Measurements from ENCODE around the gene PET100. TPM values are rescaled to one million over a fixed set of nuclear protein-coding genes. Genes with fewer than 3 reads are reported as not detected.

PET100 gene
- total and polyA plus RNA-seq, 10 donors: 8.7 to 130 (median 86.8) TPM

- Histone ChIP-seq H3K4me3 (no peak overlapping the region), H3K4me1 (no peaks in the 10 kb centered on the region), H3K9me3 (no peaks in the 10 kb centered on the region), H3K27ac (no peak overlapping the region), H3K27me3 (replicated peaks in 1 of 7) (peaks cover 0 to 16% (median 0%) of the 10 kb centered on the region in 7 donors), H3K36me3 (no peaks in the 10 kb centered on the region)
- WGBS, 5 donors: 73 to 89% (median 81%) methylated on average over 20 to 31 of the region's 31 CpGs
- DNase-seq: no peak
- intact Hi-C loops (cut with DNase I; ENCODE audit: low total_unique reads): no loop called here
- TF ChIP-seq POLR2AphosphoS5 (IDR thresholded peaks at IDR 0.05) (no peak), CTCF (IDR thresholded peaks at IDR 0.05 in 8 of 11, conservative IDR thresholded peaks at IDR 0.05 in 3 of 11) (no peak), POLR2A (IDR thresholded peaks at IDR 0.05) (no peak)
These were observed 18.9 kb upstream of the PET100 start for GRCh38 chr19:7610491-7611240.

- Histone ChIP-seq H3K27ac (no peak overlapping the region), H3K36me3 (no peaks in the 10 kb centered on the region), H3K27me3 (replicated peaks in 1 of 7) (peaks cover 0 to 9% (median 0%) of the 10 kb centered on the region in 7 donors), H3K4me3 (no peak overlapping the region), H3K4me1 (no peaks in the 10 kb centered on the region), H3K9me3 (no peaks in the 10 kb centered on the region)
- WGBS, 5 donors: 87 to 90% (median 88%) methylated on average over 19 to 41 of the region's 41 CpGs
- TF ChIP-seq CTCF (IDR thresholded peaks at IDR 0.05 in 8 of 11, conservative IDR thresholded peaks at IDR 0.05 in 3 of 11) (no peak), POLR2AphosphoS5 (IDR thresholded peaks at IDR 0.05) (no peak), POLR2A (IDR thresholded peaks at IDR 0.05) (no peak)
- DNase-seq: no peak
- intact Hi-C loops (cut with DNase I; ENCODE audit: low total_unique reads): no loop called here
These were observed 17.9 kb upstream of the PET100 start for GRCh38 chr19:7611541-7612279.

DNA sequence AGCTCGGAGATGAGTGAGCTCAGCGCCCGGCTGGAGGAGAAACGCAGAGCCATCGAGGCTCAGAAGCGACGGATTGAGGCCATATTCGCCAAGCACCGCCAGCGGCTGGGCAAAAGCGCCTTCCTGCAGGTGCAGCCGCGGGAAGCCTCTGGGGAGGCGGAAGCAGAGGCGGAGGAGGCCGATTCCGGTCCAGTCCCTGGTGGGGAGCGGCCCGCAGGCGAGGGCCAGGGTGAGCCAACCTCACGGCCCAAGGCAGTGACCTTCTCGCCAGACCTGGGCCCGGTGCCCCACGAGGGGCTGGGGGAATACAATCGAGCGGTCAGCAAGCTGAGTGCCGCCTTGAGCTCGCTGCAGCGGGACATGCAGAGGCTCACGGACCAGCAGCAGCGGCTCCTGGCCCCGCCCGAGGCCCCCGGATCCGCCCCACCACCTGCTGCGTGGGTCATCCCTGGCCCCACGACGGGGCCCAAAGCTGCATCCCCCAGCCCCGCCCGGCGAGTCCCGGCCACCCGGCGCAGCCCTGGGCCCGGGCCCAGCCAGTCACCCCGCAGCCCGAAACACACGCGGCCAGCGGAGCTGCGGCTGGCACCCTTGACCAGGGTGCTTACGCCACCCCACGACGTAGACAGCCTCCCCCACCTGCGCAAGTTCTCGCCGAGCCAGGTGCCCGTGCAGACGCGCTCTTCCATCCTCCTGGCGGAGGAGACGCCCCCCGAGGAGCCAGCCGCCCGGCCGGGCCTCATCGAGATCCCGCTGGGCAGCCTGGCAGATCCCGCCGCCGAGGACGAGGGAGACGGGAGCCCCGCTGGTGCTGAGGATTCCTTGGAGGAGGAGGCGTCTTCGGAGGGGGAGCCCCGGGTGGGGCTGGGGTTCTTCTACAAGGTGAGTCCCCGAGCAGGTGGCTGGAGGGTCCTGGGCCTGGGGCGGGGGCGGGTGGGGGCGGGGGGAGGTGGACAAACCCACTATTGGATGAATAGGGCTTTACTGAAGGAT, 17.0 kb upstream of the PET100 start:
- H3K27me3 ChIP-seq (replicated peaks in 1 of 7): no peaks in the 10 kb centered on the region
- 92 to 94% (median 92%) methylated on average over 45 to 81 of the region's 81 CpGs for WGBS, 5 donors
- TF ChIP-seq CTCF (IDR thresholded peaks at IDR 0.05 in 8 of 11, conservative IDR thresholded peaks at IDR 0.05 in 3 of 11) (no peak), POLR2A (IDR thresholded peaks at IDR 0.05) (no peak), POLR2AphosphoS5 (IDR thresholded peaks at IDR 0.05) (no peak)
- DNase-seq: no peak
- no peak overlapping the region for H3K27ac ChIP-seq
- H3K9me3 ChIP-seq: no peaks in the 10 kb centered on the region
- peaks cover 0 to 4% (median under 1%) of the 10 kb centered on the region in 6 donors for H3K4me1 ChIP-seq
- intact Hi-C loops (cut with DNase I; ENCODE audit: low total_unique reads): no loop called here
- H3K4me3 ChIP-seq: no peak overlapping the region
- H3K36me3 ChIP-seq: peaks cover 0 to 6% (median 0%) of the 10 kb centered on the region in 6 donors

Measured in spleen (tissue), 11 donors.